CD8-positive, alpha-beta memory T cell (primary cell): ENCODE data around the gene HS6ST3. TPM values are rescaled to one million over a fixed set of nuclear protein-coding genes. Genes with fewer than 3 reads are reported as not detected.

Experiments used
- CTCF ChIA-PET: fragments of 350-600 bp; sonication (Branson Sonifier 250); formaldehyde crosslinking; loops from one replicate; lab custom pipeline; 2021; ENCODE audit warnings: antibody characterized with exemption; lab: Charles Lee
- POLR2A ChIA-PET: fragments of 350-600 bp; sonication (Branson Sonifier 250); formaldehyde crosslinking; loops from one replicate; lab custom pipeline; 2021; ENCODE audit warnings: antibody characterized with exemption; lab: Charles Lee
- DNase-seq, 5 donors: peaks; one replicate each; pipeline versions ENCODE4 v3.0.0 to v3.0.0-alpha.2; 2020 to 2022; ENCODE audit warnings: mixed read lengths in 1 of 5
- H3K27ac ChIP-seq: one replicate; pipeline ENCODE4 v1.7.0; 2013; ENCODE audit warnings: low read depth, mild to moderate bottlenecking, low read length, moderate library complexity
- H3K27me3 ChIP-seq: 2 replicates; pipeline ENCODE4 v1.7.0; 2013; ENCODE audit warnings: low read length, mild to moderate bottlenecking; ENCODE audit not compliant: insufficient read depth, poor library complexity, severe bottlenecking
- H3K36me3 ChIP-seq: 2 replicates; pipeline ENCODE4 v1.7.0; 2013; ENCODE audit warnings: mild to moderate bottlenecking, low read length, moderate library complexity; ENCODE audit not compliant: insufficient read depth
- H3K4me1 ChIP-seq: 2 replicates; pipeline ENCODE4 v1.7.0; 2013; ENCODE audit warnings: mild to moderate bottlenecking, low read length, moderate library complexity; ENCODE audit not compliant: insufficient read depth
- H3K4me3 ChIP-seq: 2 replicates; pipeline ENCODE4 v1.7.0; 2013; ENCODE audit warnings: mild to moderate bottlenecking, low read length
- H3K9me3 ChIP-seq: 2 replicates; pipeline ENCODE4 v1.7.0; 2013; ENCODE audit warnings: mild to moderate bottlenecking, low read length
- H3K27ac Mint-ChIP-seq, 8 donors: one replicate each; pipeline ENCODE4 v1.8.0; 2020 to 2021; ENCODE audit warnings: mixed read lengths in 8 of 8, mild to moderate bottlenecking in 6 of 8, inconsistent platforms in 3 of 8, moderate library complexity in 3 of 8
- H3K27me3 Mint-ChIP-seq, 2 donors: one replicate each; pipeline ENCODE4 v1.8.0; 2020 to 2021; ENCODE audit warnings: mixed read lengths in 2 of 2, mild to moderate bottlenecking in 1 of 2, moderate library complexity in 1 of 2
- H3K36me3 Mint-ChIP-seq, 3 donors: one replicate each; pipeline ENCODE4 v1.8.0; 2020 to 2021; ENCODE audit warnings: mixed read lengths in 3 of 3, inconsistent platforms in 1 of 3, mild to moderate bottlenecking in 1 of 3
- H3K4me1 Mint-ChIP-seq, 3 donors: one replicate each; pipeline ENCODE4 v1.8.0; 2020 to 2021; ENCODE audit warnings: mixed read lengths in 3 of 3, inconsistent platforms in 1 of 3, mild to moderate bottlenecking in 1 of 3
- H3K4me3 Mint-ChIP-seq, 7 donors: one replicate each; pipeline ENCODE4 v1.8.0; 2020 to 2021; ENCODE audit warnings: mixed read lengths in 7 of 7, mild to moderate bottlenecking in 6 of 7, moderate library complexity in 4 of 7, inconsistent platforms in 2 of 7
- H3K9me3 Mint-ChIP-seq, 5 donors: one replicate each; pipeline ENCODE4 v1.8.0; 2020 to 2022; ENCODE audit warnings: mixed read lengths in 5 of 5, mild to moderate bottlenecking in 3 of 5, moderate library complexity in 2 of 5, inconsistent platforms in 1 of 5
- polyA plus RNA-seq: library from polyadenylated mRNA; unstranded; fragments of 300-500 nt; fragmentation: Illumina TruSeq; gene quantifications from one replicate; pipeline ENCODE4 v1.2.3, GENCODE V29; 2021
- total RNA-seq, 2 experiments: library from RNA; stranded (reverse); gene quantifications; one replicate each; pipeline ENCODE4 v1.2.3, GENCODE V29; 2021

HS6ST3 gene
- total and polyA plus RNA-seq, 3 experiments from 2014 or later = not detected

GRCh38 chr13:96792736-96793403 lies 703.0 kb downstream of the HS6ST3 start:
- ChIA-PET POLR2A (no interaction called here), CTCF (no interaction called here)
- no peaks in the 10 kb centered on the region for H3K9me3 ChIP-seq
- no peak for DNase-seq
- H3K4me1 Mint-ChIP-seq = no peaks in the 10 kb centered on the region
- H3K36me3 ChIP-seq = no peaks in the 10 kb centered on the region
- H3K9me3 Mint-ChIP-seq = peaks cover 0 to 10% (median 0%) of the 10 kb centered on the region in 5 donors
- no peak overlapping the region for H3K4me3 Mint-ChIP-seq
- H3K27me3 Mint-ChIP-seq = no peaks in the 10 kb centered on the region
- H3K27me3 ChIP-seq = no peaks in the 10 kb centered on the region
- H3K36me3 Mint-ChIP-seq = no peaks in the 10 kb centered on the region
- H3K4me1 ChIP-seq = no peaks in the 10 kb centered on the region
- H3K4me3 ChIP-seq = no peak overlapping the region
- H3K27ac Mint-ChIP-seq = no peak overlapping the region
- H3K27ac ChIP-seq = no peak overlapping the region

- Mint-ChIP-seq H3K27ac (no peak overlapping the region), H3K9me3 (peaks cover 0 to 15% (median 0%) of the 10 kb centered on the region in 5 donors), H3K36me3 (no peaks in the 10 kb centered on the region), H3K4me1 (no peaks in the 10 kb centered on the region), H3K4me3 (no peak overlapping the region), H3K27me3 (no peaks in the 10 kb centered on the region)
- Histone ChIP-seq H3K27ac (no peak overlapping the region), H3K4me1 (no peaks in the 10 kb centered on the region), H3K9me3 (no peaks in the 10 kb centered on the region), H3K36me3 (no peaks in the 10 kb centered on the region), H3K4me3 (no peak overlapping the region), H3K27me3 (no peaks in the 10 kb centered on the region)
- ChIA-PET CTCF (no interaction called here), POLR2A (no interaction called here)
- DNase-seq = no peak
Observed at GRCh38 chr13:96793404-96793755, 703.5 kb downstream of the HS6ST3 start.

- Mint-ChIP-seq H3K27ac (no peak overlapping the region), H3K4me1 (no peaks in the 10 kb centered on the region), H3K4me3 (no peak overlapping the region), H3K27me3 (no peaks in the 10 kb centered on the region), H3K9me3 (peaks cover 0 to 20% (median 0%) of the 10 kb centered on the region in 5 donors), H3K36me3 (no peaks in the 10 kb centered on the region)
- no peak for DNase-seq
- ChIA-PET POLR2A (no interaction called here), CTCF (no interaction called here)
- Histone ChIP-seq H3K27ac (no peak overlapping the region), H3K4me3 (no peak overlapping the region), H3K36me3 (no peaks in the 10 kb centered on the region), H3K4me1 (no peaks in the 10 kb centered on the region), H3K9me3 (no peaks in the 10 kb centered on the region), H3K27me3 (no peaks in the 10 kb centered on the region)
Observed at GRCh38 chr13:96794669-96795068, 704.8 kb downstream of the HS6ST3 start.

GRCh38 chr13:96795670-96796069 lies 705.8 kb downstream of the HS6ST3 start:
- no peak for DNase-seq
- Histone ChIP-seq H3K27ac (no peak overlapping the region), H3K9me3 (no peaks in the 10 kb centered on the region), H3K4me1 (no peaks in the 10 kb centered on the region), H3K36me3 (no peaks in the 10 kb centered on the region), H3K4me3 (no peak overlapping the region), H3K27me3 (no peaks in the 10 kb centered on the region)
- ChIA-PET CTCF (no interaction called here), POLR2A (no interaction called here)
- H3K4me3 Mint-ChIP-seq = no peak overlapping the region
- peaks cover 0 to 19% (median 0%) of the 10 kb centered on the region in 5 donors for H3K9me3 Mint-ChIP-seq
- H3K36me3 Mint-ChIP-seq = no peaks in the 10 kb centered on the region
- no peak overlapping the region for H3K27ac Mint-ChIP-seq
- H3K27me3 Mint-ChIP-seq = no peaks in the 10 kb centered on the region
- H3K4me1 Mint-ChIP-seq = no peaks in the 10 kb centered on the region

- H3K9me3 Mint-ChIP-seq = peaks cover 0 to 20% (median 0%) of the 10 kb centered on the region in 5 donors
- POLR2A ChIA-PET = no interaction called here
Observed at GRCh38 chr13:96796091-96796633, 706.3 kb downstream of the HS6ST3 start.

GRCh38 chr13:96797136-96797535 lies 707.2 kb downstream of the HS6ST3 start:
- no peaks in the 10 kb centered on the region for H3K4me1 Mint-ChIP-seq
- H3K27me3 Mint-ChIP-seq = no peaks in the 10 kb centered on the region
- H3K4me1 ChIP-seq = no peaks in the 10 kb centered on the region
- H3K4me3 Mint-ChIP-seq = no peak overlapping the region
- DNase-seq = no peak
- H3K36me3 Mint-ChIP-seq = no peaks in the 10 kb centered on the region
- H3K36me3 ChIP-seq = no peaks in the 10 kb centered on the region
- no peaks in the 10 kb centered on the region for H3K9me3 ChIP-seq
- ChIA-PET CTCF (no interaction called here), POLR2A (no interaction called here)
- H3K27ac Mint-ChIP-seq = no peak overlapping the region
- H3K9me3 Mint-ChIP-seq = peaks cover 0 to 18% (median 0%) of the 10 kb centered on the region in 5 donors
- no peak overlapping the region for H3K27ac ChIP-seq
- H3K27me3 ChIP-seq = no peaks in the 10 kb centered on the region
- no peak overlapping the region for H3K4me3 ChIP-seq

More at GRCh38 chr13:96796091-96796633, 706.3 kb downstream of the HS6ST3 start:
- DNase-seq = no peak
- no peak overlapping the region for H3K27ac Mint-ChIP-seq
- no peaks in the 10 kb centered on the region for H3K27me3 Mint-ChIP-seq
- H3K4me1 Mint-ChIP-seq = no peaks in the 10 kb centered on the region
- Histone ChIP-seq H3K4me3 (no peak overlapping the region), H3K9me3 (no peaks in the 10 kb centered on the region), H3K36me3 (no peaks in the 10 kb centered on the region), H3K27me3 (no peaks in the 10 kb centered on the region), H3K27ac (no peak overlapping the region), H3K4me1 (no peaks in the 10 kb centered on the region)
- no peak overlapping the region for H3K4me3 Mint-ChIP-seq
- H3K36me3 Mint-ChIP-seq = no peaks in the 10 kb centered on the region
- CTCF ChIA-PET = no interaction called here

GRCh38 chr13:96803456-96804100 lies 713.7 kb downstream of the HS6ST3 start:
- Mint-ChIP-seq H3K4me3 (no peak overlapping the region), H3K9me3 (peaks cover 0 to 7% (median 0%) of the 10 kb centered on the region in 5 donors), H3K36me3 (no peaks in the 10 kb centered on the region), H3K27ac (no peak overlapping the region), H3K27me3 (no peaks in the 10 kb centered on the region), H3K4me1 (no peaks in the 10 kb centered on the region)
- no peaks in the 10 kb centered on the region for H3K4me1 ChIP-seq
- no peaks in the 10 kb centered on the region for H3K9me3 ChIP-seq
- CTCF ChIA-PET = no interaction called here
- H3K27me3 ChIP-seq = no peaks in the 10 kb centered on the region
- DNase-seq = no peak
- H3K36me3 ChIP-seq = no peaks in the 10 kb centered on the region
- no peak overlapping the region for H3K4me3 ChIP-seq
- H3K27ac ChIP-seq = no peak overlapping the region
- POLR2A ChIA-PET = no interaction called here

- H3K9me3 Mint-ChIP-seq = peaks cover 0 to 3% (median 0%) of the 10 kb centered on the region in 5 donors
- DNase-seq = no peak
- H3K4me3 ChIP-seq = no peak overlapping the region
- CTCF ChIA-PET = no interaction called here
- no peaks in the 10 kb centered on the region for H3K27me3 ChIP-seq
- no peaks in the 10 kb centered on the region for H3K9me3 ChIP-seq
- H3K36me3 ChIP-seq = no peaks in the 10 kb centered on the region
- H3K4me3 Mint-ChIP-seq = no peak overlapping the region
- no peak overlapping the region for H3K27ac Mint-ChIP-seq
- no peaks in the 10 kb centered on the region for H3K36me3 Mint-ChIP-seq
- H3K27ac ChIP-seq = no peak overlapping the region
- no peaks in the 10 kb centered on the region for H3K4me1 Mint-ChIP-seq
- H3K27me3 Mint-ChIP-seq = no peaks in the 10 kb centered on the region
- POLR2A ChIA-PET = no interaction called here
- no peaks in the 10 kb centered on the region for H3K4me1 ChIP-seq
Observed at GRCh38 chr13:96804174-96804573, 714.3 kb downstream of the HS6ST3 start.
